ENCODE measurements around the gene LMF1. TPM values are rescaled to one million over a fixed set of nuclear protein-coding genes. Genes with fewer than 3 reads are reported as not detected.

The LMF1 gene
- total RNA-seq, 1 experiment from 2014 or later: 12.8 TPM

GRCh38 chr16:853981-854807, 116.6 kb downstream of the LMF1 start (continued):
- no peak for TF ChIP-seq ZBTB33 (IDR thresholded peaks at IDR 0.05; ENCODE audit: extremely low read depth, insufficient replicate concordance, low read length)
- TF ChIP-seq MAX (IDR thresholded peaks at IDR 0.05): no peak
- TF ChIP-seq SP1 (IDR thresholded peaks at IDR 0.05; ENCODE audit: low read depth): no peak
- TF ChIP-seq CTCF (IDR thresholded peaks at IDR 0.05 in 2 of 3, conservative IDR thresholded peaks at IDR 0.05 in 1 of 3; ENCODE audit: borderline replicate concordance in 1 of 3, insufficient read depth in 1 of 3, low read depth in 2 of 3, low read length in 2 of 3): no peak
- TF ChIP-seq EZH2phosphoT487 (IDR thresholded peaks at IDR 0.05; ENCODE audit: borderline replicate concordance): no peak
- TF ChIP-seq CEBPB (IDR thresholded peaks at IDR 0.05; ENCODE audit: low read depth): no peak
- no peak for TF ChIP-seq RAD21 (IDR thresholded peaks at IDR 0.05; ENCODE audit: low read depth)
- TF ChIP-seq ELF1 (IDR thresholded peaks at IDR 0.05; ENCODE audit: borderline replicate concordance, low read depth): no peak

GRCh38 chr16:853306-853705, 117.5 kb downstream of the LMF1 start:
- ATAC-seq: no peak
- ChIA-PET POLR2A (no interaction called here), CTCF (no interaction called here), RAD21 (ENCODE audit: low non-redundant PET in 1 of 2, low total read pairs in 2 of 2, uncharacterized antibody in 2 of 2, unreplicated experiment in 2 of 2) (no interaction called here)
- no peak overlapping the region for H3K9ac ChIP-seq (ENCODE audit: low read length)
- H3K4me2 ChIP-seq (ENCODE audit: low read length): no peak overlapping the region
- intact Hi-C loops (cut with micrococcal nuclease): no loop called here
- no peaks in the 10 kb centered on the region for H4K20me1 ChIP-seq (ENCODE audit: insufficient read depth)
- H3K4me1 ChIP-seq (ENCODE audit: control insufficient read depth in 1 of 2, insufficient read depth in 2 of 2, low read length in 2 of 2): no peaks in the 10 kb centered on the region
- BruUV-seq (replicated peaks): no TSS peak
- DNase-seq (ENCODE audit: low read depth, low spot score): no peak
- peaks cover 5 to 21% of the 10 kb centered on the region in 2 experiments; a peak in 2 of 4 replicates for H3K9me3 ChIP-seq (ENCODE audit: control insufficient read depth in 1 of 2, insufficient read depth in 1 of 2, low read depth in 1 of 2, low read length in 2 of 2)
- no peak overlapping the region for H2AFZ ChIP-seq (ENCODE audit: low read depth, low read length, poor library complexity, severe bottlenecking)
- H3K36me3 ChIP-seq (ENCODE audit: control insufficient read depth in 1 of 2, insufficient read depth in 2 of 2, low read length in 2 of 2): no peaks in the 10 kb centered on the region
- TF ChIP-seq CTCF (IDR thresholded peaks at IDR 0.05 in 2 of 3, conservative IDR thresholded peaks at IDR 0.05 in 1 of 3; ENCODE audit: borderline replicate concordance in 1 of 3, insufficient read depth in 1 of 3, low read depth in 2 of 3, low read length in 2 of 3): no peak
- no peak for TF ChIP-seq SIN3A (IDR thresholded peaks at IDR 0.05; ENCODE audit: low read depth)
- no peak for TF ChIP-seq ZFX (IDR thresholded peaks at IDR 0.05)
- no peak for TF ChIP-seq TCF7L2 (IDR thresholded peaks at IDR 0.05; ENCODE audit: borderline replicate concordance, extremely low read depth, insufficient read depth, insufficient read length)
- TF ChIP-seq REST (IDR thresholded peaks at IDR 0.05; ENCODE audit: low read depth): no peak
- no peak for TF ChIP-seq EZH2 (IDR thresholded peaks at IDR 0.05)
- H3K27ac ChIP-seq (ENCODE audit: low read depth, low read length): no peak overlapping the region
- no peaks in the 10 kb centered on the region for H3K79me2 ChIP-seq (ENCODE audit: insufficient read depth, low read length)
- H3K9me2 ChIP-seq (ENCODE audit: insufficient read depth): no peaks in the 10 kb centered on the region
- no peak overlapping the region for H3K4me3 ChIP-seq (replicated peaks in 1 of 2; ENCODE audit: low read depth in 1 of 2, low read length in 2 of 2)
- H3K27me3 ChIP-seq (ENCODE audit: insufficient read depth, low read length): no peaks in the 10 kb centered on the region

Data from HCT116 (cell line).